GM21367 (cell line): ENCODE results near the gene CFDP1.
"Not testable (repeated sequence)": the region's sequence is repeated elsewhere in the genome, so short reads cannot be mapped to it uniquely, and the experiment has no call there.

Source experiments
- ATAC-seq: cut with Tn5 transposase; IDR thresholded peaks from one replicate; pipeline ENCODE4 v1.9.1; 2021; ENCODE audit not compliant: unreplicated experiment

CFDP1 gene

DNA sequence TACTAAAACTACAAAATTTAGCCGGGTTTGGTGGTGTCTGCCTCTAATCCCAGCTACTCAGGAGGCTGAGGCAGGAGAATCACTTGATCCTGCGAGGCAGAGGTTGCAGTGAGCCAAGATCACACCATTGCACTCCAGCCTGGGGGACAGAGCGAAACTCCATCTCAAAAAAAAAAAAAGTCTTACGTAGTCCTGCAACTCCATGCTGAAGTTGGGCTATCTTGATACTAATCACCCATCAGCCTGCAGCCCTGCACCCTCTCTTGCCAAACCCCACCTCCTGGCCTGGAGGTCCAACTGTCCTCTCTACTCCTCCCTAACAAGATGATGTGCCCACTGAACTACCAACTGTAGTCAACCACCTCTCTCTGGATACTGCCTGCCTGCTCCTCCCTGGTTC is 26.4 kb upstream of the CFDP1 start:
- no peak for ATAC-seq

DNA sequence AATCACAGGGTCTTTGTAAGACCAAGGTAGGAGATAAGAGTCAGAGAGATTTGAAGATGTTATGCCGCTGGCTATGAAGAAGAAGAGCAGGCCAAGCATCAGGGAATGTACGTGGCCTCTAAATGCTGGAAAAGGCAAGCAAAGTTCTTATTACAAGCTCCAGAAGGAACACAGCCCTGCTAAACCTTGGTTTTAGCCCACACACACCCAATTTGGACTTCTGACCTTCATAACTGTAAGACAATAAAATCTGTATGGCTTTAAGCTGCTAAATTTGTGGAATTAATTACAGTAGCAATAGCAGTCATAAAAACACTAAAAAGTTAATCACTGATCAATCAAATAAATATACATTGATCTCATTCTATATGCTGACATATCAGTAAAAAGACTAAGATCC is 25.1 kb upstream of the CFDP1 start:
- ATAC-seq: no peak

DNA sequence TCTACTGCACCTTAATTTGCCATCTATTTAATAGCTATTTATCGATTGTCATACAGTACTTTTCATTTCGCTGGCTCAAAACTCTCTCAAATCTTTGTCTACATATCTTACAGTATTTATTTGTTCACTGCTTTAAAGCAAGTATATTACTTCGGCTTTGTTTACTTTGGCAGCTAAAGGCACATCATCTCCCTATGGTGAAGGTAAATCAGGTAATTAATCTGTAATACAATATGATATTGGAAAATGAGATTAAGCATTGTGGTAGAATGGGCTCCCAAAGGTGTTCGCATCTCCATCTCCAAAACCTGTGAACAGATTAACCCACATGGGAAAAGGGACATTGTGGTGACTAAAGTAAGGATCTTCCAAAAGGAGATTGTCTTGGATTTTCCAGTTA is 24.7 kb upstream of the CFDP1 start:
- ATAC-seq: no peak

DNA sequence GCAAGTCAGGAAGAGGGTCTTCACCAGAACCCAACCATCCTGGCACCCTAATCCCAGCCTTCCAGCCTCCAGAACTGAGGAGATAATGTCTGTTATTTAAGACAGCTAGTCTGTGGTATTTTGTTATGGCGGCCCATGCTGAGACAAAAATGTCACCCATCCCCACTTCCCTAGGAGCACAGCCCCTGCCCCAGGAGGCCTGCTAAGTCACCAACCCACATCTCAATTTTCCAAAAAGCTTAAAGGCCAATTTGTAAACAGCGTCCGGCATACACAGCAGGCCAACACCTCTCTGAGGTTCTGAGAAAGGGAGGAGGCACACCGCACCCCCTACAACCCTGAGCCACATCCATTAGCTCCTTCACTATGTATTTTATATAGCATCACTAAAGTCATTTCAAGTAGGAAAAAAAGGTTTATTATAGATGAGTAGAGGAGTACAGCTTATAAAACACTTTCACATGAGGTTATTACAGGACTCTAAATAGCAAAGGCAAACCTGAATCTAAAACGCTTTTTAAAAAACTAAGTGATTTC is 24.2 kb upstream of the CFDP1 start:
- ATAC-seq: no peak

DNA sequence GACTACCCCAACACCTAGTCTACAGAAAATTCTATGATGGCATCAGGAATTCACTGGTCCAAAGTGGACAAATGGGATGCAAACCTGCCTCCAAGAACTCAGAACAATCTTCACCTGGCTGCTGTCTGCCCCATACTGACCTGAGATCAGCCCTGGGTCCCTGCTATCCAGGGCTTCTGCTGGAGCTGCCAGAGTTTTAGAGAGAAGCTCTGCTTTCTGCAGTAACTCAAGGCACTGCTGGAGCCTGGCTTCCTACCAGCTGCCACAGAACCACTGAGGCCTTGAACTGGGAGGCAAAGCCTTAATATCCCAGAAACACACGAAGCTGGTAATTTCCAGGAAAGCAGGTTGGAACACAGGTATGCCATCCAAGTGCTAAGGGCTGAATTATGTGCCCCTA is 23.7 kb upstream of the CFDP1 start:
- no peak for ATAC-seq

DNA sequence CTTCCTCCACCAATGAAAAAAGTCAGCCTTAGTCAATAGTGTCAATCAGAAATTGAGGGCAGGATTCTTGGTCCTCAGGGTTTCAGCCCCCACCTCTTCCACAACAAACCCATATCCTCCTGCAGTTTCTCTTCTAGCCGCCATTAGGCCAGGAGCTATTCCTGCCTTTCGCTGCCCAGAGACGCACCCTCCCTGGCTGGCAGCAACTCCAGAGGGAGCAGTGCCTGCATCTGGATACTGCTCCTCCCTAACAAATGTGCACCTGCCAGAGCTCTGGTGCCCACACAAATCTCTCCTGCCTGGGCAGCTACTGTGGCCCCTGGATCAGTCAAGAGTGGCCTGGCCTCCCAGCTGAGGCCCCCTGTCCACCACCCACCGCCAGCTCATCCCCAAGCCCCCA is 23.2 kb upstream of the CFDP1 start:
- not testable (repeated sequence) for ATAC-seq

DNA sequence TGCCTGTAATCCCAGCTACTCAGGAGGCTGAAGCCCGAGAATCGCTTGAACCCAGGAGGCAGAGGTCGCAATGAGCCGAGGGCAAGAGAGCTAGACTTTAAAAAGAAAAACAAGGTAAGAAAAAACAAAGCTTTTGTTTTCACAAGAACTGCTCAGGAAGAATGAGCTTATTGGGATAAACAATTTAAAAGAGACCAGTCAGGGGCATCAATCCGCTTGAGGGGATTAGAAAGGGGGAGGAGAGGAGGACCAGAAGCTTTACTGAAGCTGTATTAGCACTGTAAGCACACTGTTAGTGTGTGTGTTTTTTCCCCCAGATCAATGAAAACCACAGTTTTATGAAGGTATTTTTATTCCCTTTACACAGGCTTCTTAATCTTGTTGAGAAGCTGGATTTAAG is 22.4 kb upstream of the CFDP1 start:
- ATAC-seq: no peak

DNA sequence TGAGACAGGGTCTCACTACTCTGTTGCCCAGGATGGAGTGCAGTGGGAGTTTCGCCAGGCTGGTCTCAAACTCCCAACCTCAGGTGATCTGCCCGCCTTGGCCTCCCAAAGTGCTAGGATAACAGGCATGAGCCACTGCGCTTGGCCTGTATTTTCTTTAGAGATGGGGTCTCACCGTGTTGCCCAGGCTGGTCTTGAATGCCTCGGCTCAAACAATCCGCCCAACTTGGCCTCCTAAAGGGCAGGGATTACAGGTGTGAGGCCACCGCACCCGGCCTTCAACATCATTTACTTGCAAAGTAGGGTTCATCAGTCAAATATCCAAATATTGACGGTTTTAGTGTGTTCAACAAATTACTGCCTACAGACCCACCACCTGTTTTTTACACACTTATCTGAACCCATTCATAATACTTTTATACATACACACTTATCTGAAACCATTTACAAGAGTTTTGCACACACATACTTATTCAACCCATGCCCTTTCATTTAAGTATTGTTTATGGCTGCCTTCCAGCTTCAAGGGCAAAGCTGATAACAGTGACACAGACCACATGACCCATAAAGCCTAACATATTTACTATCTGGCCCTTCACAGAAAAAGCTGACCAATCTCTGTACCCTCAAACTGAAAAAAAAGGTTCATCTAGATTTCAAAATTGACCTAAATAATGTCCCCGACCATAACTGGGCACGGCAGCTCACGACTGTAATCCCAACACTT is 19.3 kb upstream of the CFDP1 start:
- no peak for ATAC-seq

DNA sequence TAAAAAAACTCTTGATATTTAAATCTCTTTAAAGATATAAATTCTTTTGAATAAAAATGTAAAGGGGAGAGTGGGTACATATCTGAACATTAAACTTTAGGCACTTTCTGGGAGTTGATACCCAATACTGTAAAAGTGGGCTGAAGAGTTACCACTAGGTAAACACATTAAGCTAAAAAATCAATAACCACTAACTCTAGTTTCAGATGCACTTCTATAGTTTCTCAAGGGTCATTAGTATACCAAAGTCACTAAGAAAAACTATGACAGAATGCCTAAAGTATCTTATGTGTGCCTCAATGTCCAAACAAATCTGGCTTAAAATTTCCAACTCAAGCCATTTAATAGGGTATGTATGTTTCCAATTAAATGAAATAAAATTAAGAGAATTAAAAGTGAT is 13.1 kb upstream of the CFDP1 start:
- no peak for ATAC-seq

DNA sequence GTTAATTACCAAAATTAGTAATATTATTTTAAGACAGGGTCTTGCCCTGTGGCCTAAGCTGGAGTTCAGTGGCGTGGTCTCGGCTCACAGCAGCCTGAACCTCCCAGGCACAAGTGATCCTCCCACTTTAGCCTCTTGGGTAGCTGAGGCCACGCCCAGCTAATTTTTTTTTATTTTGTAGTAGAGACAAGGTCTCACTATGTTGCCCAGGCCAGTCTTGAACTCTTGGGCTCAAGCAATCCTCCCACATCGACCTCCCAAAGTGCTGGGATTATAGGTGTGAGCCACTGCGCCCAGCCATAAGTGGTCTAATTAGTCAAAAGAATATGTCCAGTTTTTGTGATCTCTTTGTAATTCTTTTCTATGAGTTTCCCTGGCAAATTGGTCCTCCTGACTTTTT is 12.0 kb upstream of the CFDP1 start:
- ATAC-seq: no peak

DNA sequence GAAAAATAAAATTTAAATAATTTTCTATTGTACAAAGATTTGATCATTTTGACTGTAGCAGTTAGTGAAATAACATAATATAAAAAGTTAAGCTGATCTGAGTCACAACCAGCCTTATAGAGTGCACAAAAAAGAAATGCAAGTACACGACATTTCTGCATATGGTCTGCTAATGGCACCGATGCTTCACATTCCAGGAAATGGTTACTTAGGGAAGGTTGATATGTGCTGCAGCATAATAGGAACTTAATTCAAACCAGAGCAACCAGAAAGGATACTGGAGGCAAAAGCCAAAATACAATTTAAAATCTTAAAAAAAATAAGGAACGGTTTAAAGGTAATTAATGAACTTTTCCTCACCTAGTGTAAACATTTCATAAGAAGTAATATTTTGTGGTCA is 10.0 kb upstream of the CFDP1 start:
- no peak for ATAC-seq

DNA sequence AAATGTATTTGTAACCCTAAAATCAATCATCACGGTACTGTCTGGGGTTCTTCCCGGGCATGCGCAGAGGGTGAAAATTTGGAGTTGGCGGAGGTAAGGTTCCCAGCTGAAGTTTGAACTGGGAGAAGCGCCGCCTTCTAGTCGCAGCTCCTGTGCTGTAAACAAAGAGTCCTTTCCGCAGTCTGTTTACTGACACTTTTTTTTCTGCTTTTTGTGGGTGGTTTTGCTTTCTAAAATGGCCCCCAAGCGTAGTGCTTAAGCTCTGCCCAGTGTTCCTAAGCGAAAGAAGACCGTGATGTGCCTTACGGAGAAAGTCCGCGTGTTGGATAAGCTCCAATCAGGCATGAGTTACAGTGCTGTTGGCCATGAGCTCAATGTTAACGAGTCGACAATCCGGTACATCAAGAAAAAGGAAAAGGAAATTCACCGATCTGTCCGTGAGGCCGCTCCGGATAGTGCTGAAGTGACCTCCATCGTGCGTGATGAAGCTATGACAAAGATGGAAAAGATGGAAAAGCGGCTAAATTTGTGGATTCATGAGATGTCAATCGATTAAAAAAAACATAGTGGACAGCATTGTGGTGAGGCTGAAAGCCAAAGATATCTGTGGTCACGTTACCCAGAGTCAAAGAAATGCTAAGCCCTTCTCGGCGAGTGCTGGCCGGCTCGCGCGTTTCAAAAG is 570 bp upstream of the CFDP1 start:
- peak; percentile 60 for ATAC-seq

DNA sequence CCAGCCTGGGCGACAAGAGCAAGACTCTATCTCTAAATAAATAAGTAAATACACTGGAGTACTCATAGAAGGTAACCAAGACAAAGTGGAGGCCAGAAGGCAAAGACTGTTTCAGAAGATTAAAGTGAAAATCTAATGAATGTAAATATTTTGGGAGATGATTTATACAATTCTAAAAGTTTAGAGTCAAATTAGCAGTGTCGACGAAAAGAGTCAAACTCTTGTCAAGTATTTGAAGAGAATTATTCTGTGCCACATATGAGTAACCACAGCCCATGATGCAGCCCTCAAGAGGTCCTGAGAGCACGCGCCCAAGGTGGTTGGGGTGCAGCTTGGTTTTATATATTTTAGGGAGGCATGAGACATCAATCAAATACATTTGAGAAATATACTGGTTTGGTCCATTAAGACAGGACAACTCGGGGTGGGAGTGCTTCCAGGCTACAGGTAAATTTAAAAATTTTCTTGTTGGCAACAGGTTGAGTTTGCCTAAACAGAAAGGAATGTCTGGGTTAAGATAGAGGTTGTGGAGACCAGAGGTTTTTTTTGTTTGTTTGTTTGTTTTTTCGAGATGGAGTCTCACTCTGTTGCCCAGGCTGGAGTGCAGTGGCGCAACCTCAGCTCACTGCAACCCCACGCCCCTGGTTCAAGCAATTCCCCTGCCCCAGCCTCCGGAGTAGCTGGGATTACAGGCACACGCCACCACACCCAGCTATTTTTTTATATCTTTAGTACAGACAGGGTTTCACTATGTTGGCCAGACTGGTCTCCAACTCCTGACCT is 3.5 kb downstream of the CFDP1 start:
- ATAC-seq: no peak

DNA sequence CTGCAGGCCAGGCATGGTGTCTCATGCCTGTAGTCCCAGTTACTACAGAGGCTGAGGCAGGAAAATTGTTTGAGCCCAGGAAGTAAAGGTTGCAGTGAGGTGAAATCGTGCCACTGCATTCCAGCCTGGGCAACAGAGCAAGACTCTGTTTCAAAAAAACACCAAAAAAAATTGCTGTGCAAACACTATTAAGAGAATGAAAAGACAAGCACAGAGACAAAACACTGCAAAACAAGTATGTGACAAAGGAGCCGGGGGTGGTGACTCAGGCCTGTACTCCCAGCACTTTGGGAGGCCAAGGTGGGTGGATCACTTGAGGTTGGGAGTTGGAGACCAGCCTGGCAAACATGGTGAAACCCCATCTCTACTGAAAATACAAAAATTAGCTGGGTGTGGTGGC is 6.8 kb downstream of the CFDP1 start:
- ATAC-seq: not testable (repeated sequence)

DNA sequence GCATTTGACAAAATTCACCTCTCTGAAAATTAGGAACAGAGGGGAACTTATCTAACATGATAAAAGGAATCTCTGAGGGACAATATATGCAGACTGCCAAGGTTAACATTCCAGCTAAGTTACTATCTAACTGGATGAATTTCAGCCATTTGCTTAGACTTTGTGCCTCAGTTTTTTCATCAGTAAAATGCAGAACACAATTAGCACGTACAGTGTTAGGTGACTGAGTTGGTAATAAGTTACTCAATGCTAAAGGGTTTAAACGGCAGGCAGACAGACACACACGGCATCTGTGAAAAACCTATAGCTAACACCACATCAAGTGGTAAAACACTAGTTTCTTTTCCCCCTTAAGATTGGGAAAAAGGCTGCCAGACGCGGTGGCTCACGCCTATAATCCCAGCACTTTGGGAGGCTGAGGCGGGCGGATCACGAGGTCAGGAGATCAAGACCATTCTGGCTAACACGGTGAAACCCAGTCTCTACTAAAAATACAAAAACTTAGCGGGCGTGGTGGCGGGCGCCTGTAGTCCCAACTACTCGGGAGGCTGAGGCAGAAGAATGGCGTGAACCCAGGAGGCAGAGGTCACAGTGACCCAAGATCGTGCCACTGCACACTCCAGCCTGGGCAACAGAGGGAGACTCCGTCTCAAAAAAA is 9.1 kb downstream of the CFDP1 start:
- not testable (repeated sequence) for ATAC-seq

DNA sequence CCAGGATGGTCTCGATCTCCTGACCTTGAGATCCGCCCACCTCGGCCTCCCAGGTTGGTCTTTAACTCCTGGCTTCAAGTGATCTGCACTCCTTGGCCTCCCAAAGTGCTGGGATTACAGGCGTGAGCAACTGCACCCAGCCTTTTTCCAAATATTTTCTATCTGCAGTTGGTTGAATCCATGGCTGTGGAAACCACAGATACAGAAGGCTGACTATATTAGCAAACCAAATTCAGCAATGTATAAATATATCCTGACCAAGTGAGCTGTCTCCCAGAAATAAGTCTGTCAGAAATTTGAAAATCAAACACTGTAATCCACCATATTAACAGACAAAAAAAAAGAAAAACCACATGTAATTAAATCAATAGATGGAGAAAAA is 9.6 kb downstream of the CFDP1 start:
- no peak for ATAC-seq

DNA sequence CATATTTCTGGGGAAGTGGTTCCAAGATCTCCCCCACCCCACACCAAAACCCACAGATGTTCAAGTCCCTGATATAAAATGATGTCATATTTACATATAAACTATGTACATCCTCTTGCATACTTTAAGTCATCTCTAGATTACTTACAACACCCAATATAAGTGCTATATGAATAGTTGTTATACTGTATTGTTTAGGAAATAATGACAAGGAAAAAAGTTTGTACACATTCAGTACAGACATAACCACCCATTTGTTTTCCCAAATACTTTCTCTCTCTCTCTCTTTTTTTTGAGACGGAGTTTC is 11.5 kb downstream of the CFDP1 start:
- no peak for ATAC-seq

DNA sequence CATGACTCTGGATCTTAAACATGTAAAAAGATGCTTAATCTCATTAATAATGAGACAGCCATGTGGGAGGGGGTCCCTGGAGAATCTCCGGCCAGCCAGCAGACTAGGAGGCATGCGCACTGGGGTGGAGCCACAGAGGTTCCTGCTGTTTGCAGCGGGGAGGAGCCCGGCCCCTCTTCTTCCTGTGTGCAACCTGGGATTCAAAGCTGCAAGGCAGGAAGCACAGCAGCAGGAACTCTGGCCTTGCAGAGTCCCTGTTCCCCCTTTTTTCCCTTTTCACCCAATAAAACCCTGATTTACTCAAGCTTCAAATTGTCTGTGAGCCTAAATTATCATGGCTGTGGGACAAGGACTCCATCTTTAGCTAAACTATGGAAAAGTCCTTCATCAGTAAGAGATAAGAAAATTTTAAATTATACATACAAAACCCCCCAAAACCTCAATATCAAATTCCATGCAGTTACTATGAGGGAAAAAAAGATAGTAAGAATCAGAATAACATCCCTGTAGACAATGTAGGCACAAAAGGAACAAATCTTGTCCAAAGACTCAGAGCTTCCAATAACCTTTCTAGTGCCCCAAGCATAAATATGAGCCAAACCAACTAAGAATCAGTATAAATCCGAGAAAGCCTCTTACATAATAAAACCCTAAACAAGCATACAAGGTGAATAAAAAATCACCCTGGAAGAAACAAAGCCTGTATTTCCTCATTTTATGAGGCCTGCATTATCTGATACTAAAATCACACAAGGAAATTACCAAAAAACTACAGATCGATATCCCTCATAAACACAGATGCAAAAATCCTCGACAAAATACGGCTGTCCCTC is 12.1 kb downstream of the CFDP1 start:
- peak; percentile 84 for ATAC-seq

DNA sequence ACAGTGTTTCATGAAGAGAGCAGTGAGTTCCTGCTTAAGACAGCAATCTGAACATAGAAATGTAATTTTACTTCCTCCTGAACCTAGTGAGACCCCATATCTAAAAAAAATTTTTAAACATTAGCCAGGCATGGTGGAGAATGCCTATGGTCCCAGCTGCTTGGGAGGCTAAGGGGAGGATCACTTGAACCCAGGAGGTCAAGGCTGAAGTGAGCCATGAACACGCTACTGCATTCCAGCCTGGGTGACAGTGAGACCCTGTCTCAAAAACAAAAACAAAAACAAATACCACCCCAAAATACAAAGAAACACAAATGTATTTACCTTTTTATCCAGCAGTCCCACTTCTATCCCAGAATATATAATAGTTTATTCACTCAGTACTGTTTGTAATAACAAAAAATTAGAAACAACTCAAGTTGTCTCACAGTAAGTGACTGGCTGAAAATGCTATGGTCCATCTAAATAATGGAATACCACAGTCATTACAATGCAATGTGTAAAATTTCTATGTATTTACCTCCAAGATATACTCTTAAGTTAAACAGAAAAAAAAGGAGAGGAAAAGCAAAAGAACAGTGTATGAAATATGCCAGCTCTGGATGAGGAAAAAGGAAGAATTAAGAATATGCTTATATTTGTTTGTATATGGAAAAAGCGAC is 16.3 kb downstream of the CFDP1 start:
- no peak for ATAC-seq
